Liver (tissue), 9 donors: ENCODE data around the gene ATP5F1B. TPM values are rescaled to one million over a fixed set of nuclear protein-coding genes. Genes with fewer than 3 reads are reported as not detected.
A peak's percentile ranks its signal among the peaks of the same experiment; 100 is the strongest.

Source experiments
- DNase-seq: peaks from one replicate; pipeline ENCODE4 v3.0.0-alpha.2; 2017; ENCODE audit warnings: low spot score
- H3K27ac ChIP-seq, 2 donors: one replicate each; pipeline ENCODE4 v1.7.0; 2013; ENCODE audit warnings: inconsistent platforms in 2 of 2, low read length in 2 of 2, control low read depth in 1 of 2, low read depth in 1 of 2, mild to moderate bottlenecking in 1 of 2
- H3K27me3 ChIP-seq, 4 donors: one replicate each; pipeline versions ENCODE4 v1.6.1 to v1.7.0; 2013; ENCODE audit warnings: low read length in 3 of 4, inconsistent platforms in 1 of 4, mild to moderate bottlenecking in 1 of 4, moderate library complexity in 1 of 4; ENCODE audit not compliant: control insufficient read depth in 4 of 4, insufficient read depth in 4 of 4
- H3K36me3 ChIP-seq, 4 donors: one replicate each; pipeline versions ENCODE4 v1.6.1 to v1.7.0; 2013; ENCODE audit warnings: low read length in 3 of 4, mild to moderate bottlenecking in 3 of 4, low read depth in 1 of 4, moderate library complexity in 1 of 4; ENCODE audit not compliant: control insufficient read depth in 4 of 4, insufficient read depth in 3 of 4
- H3K4me1 ChIP-seq, 4 donors: one replicate each; pipeline versions ENCODE4 v1.6.1 to v1.7.0; 2013; ENCODE audit warnings: low read length in 3 of 4, mild to moderate bottlenecking in 3 of 4, moderate library complexity in 1 of 4; ENCODE audit not compliant: control insufficient read depth in 4 of 4, insufficient read depth in 4 of 4
- H3K4me3 ChIP-seq, 3 donors: one replicate each; pipeline versions ENCODE4 v1.6.1 to v1.7.0; 2013; ENCODE audit warnings: low read length in 3 of 3, control low read depth in 1 of 3, low read depth in 1 of 3, mild to moderate bottlenecking in 1 of 3
- H3K9ac ChIP-seq, 2 donors: one replicate each; pipeline ENCODE4 v1.7.0; 2013; ENCODE audit warnings: low read length in 2 of 2, mild to moderate bottlenecking in 2 of 2, moderate library complexity in 2 of 2, control low read depth in 1 of 2, low read depth in 1 of 2
- H3K9me3 ChIP-seq, 4 donors: one replicate each; pipeline versions ENCODE4 v1.6.1 to v1.7.0; 2013; ENCODE audit warnings: low read length in 3 of 4; ENCODE audit not compliant: control insufficient read depth in 4 of 4
- EGR1 ChIP-seq, 2 donors: IDR thresholded peaks; 2 replicates each; pipeline ENCODE4 v1.6.1; 2016 to 2018; ENCODE audit warnings: antibody characterized with exemption in 2 of 2, low read depth in 2 of 2
- FOXA1 ChIP-seq: IDR thresholded peaks from 2 replicates; pipeline ENCODE4 v1.6.1; 2016; ENCODE audit warnings: antibody characterized with exemption
- GABPA ChIP-seq, 2 donors: IDR thresholded peaks in 1 of 2; conservative IDR thresholded peaks in 1 of 2; 2 replicates each; pipeline ENCODE4 v1.6.1; 2016; ENCODE audit warnings: antibody characterized with exemption in 2 of 2, mild to moderate bottlenecking in 1 of 2, moderate library complexity in 1 of 2
- HNF4A ChIP-seq, 2 donors: conservative IDR thresholded peaks; 2 replicates each; pipeline ENCODE4 v1.6.1; 2016; ENCODE audit warnings: antibody characterized with exemption in 2 of 2, mild to moderate bottlenecking in 2 of 2
- HNF4G ChIP-seq: IDR thresholded peaks from 2 replicates; pipeline ENCODE4 v1.6.1; 2016; ENCODE audit warnings: antibody characterized with exemption
- JUND ChIP-seq, 2 donors: IDR thresholded peaks; 2 replicates each; pipeline ENCODE4 v1.6.1; 2016; ENCODE audit warnings: antibody characterized with exemption in 2 of 2
- NR2F2 ChIP-seq: IDR thresholded peaks from 2 replicates; pipeline ENCODE4 v1.6.1; 2016; ENCODE audit warnings: antibody characterized with exemption
- RAD21 ChIP-seq, 2 donors: IDR thresholded peaks; 2 replicates each; pipeline ENCODE4 v1.6.1; 2016; ENCODE audit warnings: antibody characterized with exemption in 2 of 2, mild to moderate bottlenecking in 2 of 2
- RXRA ChIP-seq, 2 donors: IDR thresholded peaks; 2 replicates each; pipeline ENCODE4 v1.6.1; 2017 to 2018; ENCODE audit warnings: antibody characterized with exemption in 2 of 2, mild to moderate bottlenecking in 1 of 2
- SP1 ChIP-seq: IDR thresholded peaks from 2 replicates; pipeline ENCODE4 v1.6.1; 2018; ENCODE audit warnings: antibody characterized with exemption, mild to moderate bottlenecking
- TAF1 ChIP-seq: conservative IDR thresholded peaks from 2 replicates; pipeline ENCODE4 v1.6.1; 2016; ENCODE audit warnings: antibody characterized with exemption, mild to moderate bottlenecking
- YY1 ChIP-seq: IDR thresholded peaks from 2 replicates; pipeline ENCODE4 v1.6.1; 2016; ENCODE audit warnings: antibody characterized with exemption, mild to moderate bottlenecking
- WGBS: extraction: QIAGEN DNeasy Blood & Tissue Kit; methylation state at CpG from one replicate; pipeline ENCODE4 v1.1.7; 2013; 5-methylcytosine and 5-hydroxymethylcytosine counted together
- polyA plus RNA-seq, 2 donors: library from polyadenylated mRNA; stranded (reverse) in 1 of 2; unstranded in 1 of 2; fragments of 200-250 nt in 1 of 2; fragments of >200 nt in 1 of 2; fragmentation: Nextera tagmentation in 1 of 2; extraction: Ambion mirVana in 1 of 2; gene quantifications; one replicate each; pipeline versions ENCODE4 v1.2.1 to v1.2.3, GENCODE V29; 2013 to 2015
- total RNA-seq, 2 donors: library from RNA; depleted of rRNA; stranded (reverse); fragments of >200 nt; gene quantifications; one replicate each; pipeline ENCODE4 v1.2.3, GENCODE V29; 2014
- TF ChIP-seq, protein P1 (sequence below): IDR thresholded peaks from 2 replicates; pipeline ENCODE4 v1.6.1; 2016; ENCODE audit warnings: antibody characterized with exemption, mild to moderate bottlenecking
- TF ChIP-seq, protein P2 (sequence below): fragments of 150-350 bp; IDR thresholded peaks from 2 replicates; pipeline ENCODE4 v1.5.1; 2017; ENCODE audit warnings: improper control_type of control experiment, low read depth, low read length; ENCODE audit not compliant: missing input control
- TF ChIP-seq, protein P3 (sequence below): IDR thresholded peaks from 2 replicates; pipeline ENCODE4 v1.6.1; 2016; ENCODE audit warnings: antibody characterized with exemption
- TF ChIP-seq, protein P4 (sequence below): IDR thresholded peaks from 2 replicates; pipeline ENCODE4 v1.6.1; 2016; ENCODE audit warnings: antibody characterized with exemption
- donor health status: healthy.
- donor health status: healthy.
- donor health status: healthy.
- donor health status: healthy.
- donor health status: healthy.

Gene ATP5F1B
- total and polyA plus RNA-seq, 4 donors: 273 to 569 (median 438) TPM

DNA sequence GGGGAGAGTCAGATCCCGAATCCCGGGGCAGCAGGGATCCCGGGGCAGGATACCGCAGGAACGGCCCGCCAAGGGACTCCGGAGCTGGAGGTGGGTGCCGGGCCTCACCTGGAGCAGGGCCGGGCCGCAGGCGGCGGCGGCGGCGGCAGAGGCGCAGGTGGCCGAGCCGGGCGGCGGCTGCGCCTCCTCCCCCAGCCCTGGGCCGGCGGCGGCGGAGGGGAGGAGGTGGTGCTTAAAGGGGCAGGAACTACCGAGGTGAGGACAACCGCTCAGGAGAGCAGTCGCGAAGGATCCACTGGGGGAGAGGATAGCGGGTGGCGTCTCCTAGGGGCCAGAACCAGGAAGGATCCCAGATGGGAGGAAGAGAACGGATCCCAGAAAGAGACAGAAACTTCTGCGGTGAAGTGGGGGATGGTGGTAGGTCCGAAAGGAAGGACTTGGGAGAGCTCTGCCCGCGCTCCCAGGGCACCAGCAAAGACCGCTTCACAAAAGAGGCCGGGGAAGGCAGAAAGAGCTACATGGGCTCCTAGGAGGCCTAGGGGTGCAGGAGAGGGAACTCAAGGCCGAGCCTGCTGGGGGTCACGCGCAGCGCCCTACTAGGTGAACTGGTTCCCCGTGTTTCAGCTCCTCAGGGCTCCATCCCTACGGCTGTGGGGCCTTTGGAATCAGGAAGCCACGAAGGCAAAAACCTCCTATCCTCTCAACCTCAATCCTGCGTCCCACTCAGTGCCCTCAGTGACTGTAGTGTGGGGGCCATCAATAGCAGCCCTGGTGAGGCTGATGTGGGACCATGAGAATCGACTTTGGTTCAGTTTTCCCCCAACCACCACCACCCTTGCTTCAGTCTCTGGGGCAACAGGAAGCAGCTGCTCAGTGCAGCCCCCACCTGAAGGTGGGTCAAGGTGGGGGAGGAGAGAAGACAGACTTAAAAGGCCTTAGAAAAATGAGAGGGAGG, 10.7 kb downstream of the ATP5F1B start (continued):
- TF ChIP-seq, protein P1, sequence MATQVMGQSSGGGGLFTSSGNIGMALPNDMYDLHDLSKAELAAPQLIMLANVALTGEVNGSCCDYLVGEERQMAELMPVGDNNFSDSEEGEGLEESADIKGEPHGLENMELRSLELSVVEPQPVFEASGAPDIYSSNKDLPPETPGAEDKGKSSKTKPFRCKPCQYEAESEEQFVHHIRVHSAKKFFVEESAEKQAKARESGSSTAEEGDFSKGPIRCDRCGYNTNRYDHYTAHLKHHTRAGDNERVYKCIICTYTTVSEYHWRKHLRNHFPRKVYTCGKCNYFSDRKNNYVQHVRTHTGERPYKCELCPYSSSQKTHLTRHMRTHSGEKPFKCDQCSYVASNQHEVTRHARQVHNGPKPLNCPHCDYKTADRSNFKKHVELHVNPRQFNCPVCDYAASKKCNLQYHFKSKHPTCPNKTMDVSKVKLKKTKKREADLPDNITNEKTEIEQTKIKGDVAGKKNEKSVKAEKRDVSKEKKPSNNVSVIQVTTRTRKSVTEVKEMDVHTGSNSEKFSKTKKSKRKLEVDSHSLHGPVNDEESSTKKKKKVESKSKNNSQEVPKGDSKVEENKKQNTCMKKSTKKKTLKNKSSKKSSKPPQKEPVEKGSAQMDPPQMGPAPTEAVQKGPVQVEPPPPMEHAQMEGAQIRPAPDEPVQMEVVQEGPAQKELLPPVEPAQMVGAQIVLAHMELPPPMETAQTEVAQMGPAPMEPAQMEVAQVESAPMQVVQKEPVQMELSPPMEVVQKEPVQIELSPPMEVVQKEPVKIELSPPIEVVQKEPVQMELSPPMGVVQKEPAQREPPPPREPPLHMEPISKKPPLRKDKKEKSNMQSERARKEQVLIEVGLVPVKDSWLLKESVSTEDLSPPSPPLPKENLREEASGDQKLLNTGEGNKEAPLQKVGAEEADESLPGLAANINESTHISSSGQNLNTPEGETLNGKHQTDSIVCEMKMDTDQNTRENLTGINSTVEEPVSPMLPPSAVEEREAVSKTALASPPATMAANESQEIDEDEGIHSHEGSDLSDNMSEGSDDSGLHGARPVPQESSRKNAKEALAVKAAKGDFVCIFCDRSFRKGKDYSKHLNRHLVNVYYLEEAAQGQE: peak; percentile 69

DNA sequence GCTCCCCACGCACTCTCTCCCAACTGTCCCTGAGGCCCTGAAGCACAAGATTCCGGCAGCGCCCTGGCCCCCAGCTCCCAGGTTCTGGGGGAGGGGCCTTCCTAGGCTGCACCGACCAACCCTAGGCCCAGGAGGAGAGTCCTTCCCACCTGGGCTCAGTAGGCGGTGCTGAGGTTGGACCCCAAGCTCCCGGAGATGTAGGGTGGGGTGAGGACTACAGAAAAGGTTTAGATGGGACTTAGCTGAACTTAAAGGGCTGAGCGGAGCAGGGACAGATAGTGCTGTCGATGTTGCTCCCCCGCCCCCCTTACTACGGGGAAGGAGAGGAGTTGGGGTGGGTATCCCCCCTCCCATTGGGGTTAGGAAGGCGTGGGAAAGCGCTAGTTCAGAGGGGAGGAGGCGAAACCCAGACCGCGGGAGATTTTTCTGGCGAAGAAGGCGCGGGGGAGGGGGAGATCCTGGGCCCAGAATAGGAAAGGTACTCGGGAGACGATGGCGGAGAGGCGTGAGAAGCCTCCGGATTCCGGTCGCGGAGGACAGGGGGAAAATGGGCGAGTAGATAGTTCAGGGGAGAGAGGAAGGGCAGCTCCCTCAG, 11.4 kb downstream of the ATP5F1B start:
- H3K9me3 ChIP-seq: no peaks in the 10 kb centered on the region
- H3K36me3 ChIP-seq: peaks cover 7 to 16% (median 12%) of the 10 kb centered on the region in 4 donors
- no peaks in the 10 kb centered on the region for H3K27me3 ChIP-seq
- DNase-seq: peak; percentile 66
- peak overlapping the region; percentile 52 to 63 for H3K9ac ChIP-seq
- peaks cover 14 to 72% (median 61%) of the 10 kb centered on the region in 4 donors for H3K4me1 ChIP-seq
- no peak for TF ChIP-seq NR2F2
- TF ChIP-seq, protein P2, sequence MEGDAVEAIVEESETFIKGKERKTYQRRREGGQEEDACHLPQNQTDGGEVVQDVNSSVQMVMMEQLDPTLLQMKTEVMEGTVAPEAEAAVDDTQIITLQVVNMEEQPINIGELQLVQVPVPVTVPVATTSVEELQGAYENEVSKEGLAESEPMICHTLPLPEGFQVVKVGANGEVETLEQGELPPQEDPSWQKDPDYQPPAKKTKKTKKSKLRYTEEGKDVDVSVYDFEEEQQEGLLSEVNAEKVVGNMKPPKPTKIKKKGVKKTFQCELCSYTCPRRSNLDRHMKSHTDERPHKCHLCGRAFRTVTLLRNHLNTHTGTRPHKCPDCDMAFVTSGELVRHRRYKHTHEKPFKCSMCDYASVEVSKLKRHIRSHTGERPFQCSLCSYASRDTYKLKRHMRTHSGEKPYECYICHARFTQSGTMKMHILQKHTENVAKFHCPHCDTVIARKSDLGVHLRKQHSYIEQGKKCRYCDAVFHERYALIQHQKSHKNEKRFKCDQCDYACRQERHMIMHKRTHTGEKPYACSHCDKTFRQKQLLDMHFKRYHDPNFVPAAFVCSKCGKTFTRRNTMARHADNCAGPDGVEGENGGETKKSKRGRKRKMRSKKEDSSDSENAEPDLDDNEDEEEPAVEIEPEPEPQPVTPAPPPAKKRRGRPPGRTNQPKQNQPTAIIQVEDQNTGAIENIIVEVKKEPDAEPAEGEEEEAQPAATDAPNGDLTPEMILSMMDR: no peak
- no peak for TF ChIP-seq RXRA (IDR thresholded peaks at IDR 0.05)
- no peak for TF ChIP-seq FOXA1
- no peak for TF ChIP-seq EGR1 (IDR thresholded peaks at IDR 0.05; ENCODE audit: low read depth in 2 of 2)
- no peak for TF ChIP-seq YY1
- TF ChIP-seq JUND (IDR thresholded peaks at IDR 0.05): no peak
- TF ChIP-seq TAF1: no peak
- TF ChIP-seq RAD21 (IDR thresholded peaks at IDR 0.05): no peak
- TF ChIP-seq, protein P3, sequence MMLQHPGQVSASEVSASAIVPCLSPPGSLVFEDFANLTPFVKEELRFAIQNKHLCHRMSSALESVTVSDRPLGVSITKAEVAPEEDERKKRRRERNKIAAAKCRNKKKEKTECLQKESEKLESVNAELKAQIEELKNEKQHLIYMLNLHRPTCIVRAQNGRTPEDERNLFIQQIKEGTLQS: no peak
- no peak for TF ChIP-seq GABPA (IDR thresholded peaks at IDR 0.05 in 1 of 2, conservative IDR thresholded peaks at IDR 0.05 in 1 of 2)
- no peak for TF ChIP-seq SP1
- TF ChIP-seq, protein P4, sequence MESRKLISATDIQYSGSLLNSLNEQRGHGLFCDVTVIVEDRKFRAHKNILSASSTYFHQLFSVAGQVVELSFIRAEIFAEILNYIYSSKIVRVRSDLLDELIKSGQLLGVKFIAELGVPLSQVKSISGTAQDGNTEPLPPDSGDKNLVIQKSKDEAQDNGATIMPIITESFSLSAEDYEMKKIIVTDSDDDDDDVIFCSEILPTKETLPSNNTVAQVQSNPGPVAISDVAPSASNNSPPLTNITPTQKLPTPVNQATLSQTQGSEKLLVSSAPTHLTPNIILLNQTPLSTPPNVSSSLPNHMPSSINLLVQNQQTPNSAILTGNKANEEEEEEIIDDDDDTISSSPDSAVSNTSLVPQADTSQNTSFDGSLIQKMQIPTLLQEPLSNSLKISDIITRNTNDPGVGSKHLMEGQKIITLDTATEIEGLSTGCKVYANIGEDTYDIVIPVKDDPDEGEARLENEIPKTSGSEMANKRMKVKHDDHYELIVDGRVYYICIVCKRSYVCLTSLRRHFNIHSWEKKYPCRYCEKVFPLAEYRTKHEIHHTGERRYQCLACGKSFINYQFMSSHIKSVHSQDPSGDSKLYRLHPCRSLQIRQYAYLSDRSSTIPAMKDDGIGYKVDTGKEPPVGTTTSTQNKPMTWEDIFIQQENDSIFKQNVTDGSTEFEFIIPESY: no peak
- TF ChIP-seq, protein P1: no peak
- no peak for TF ChIP-seq HNF4A (conservative IDR thresholded peaks at IDR 0.05)
- no peak for TF ChIP-seq HNF4G
- 2% methylated on average over 27 of the region's 27 CpGs for WGBS
- H3K27ac ChIP-seq: peak overlapping the region; percentile 86 to 92
- peak overlapping the region; percentile 76 to 81 (median 80) for H3K4me3 ChIP-seq
